HCT116 (cell line): ENCODE results near the gene HEG1. TPM values are rescaled to one million over a fixed set of nuclear protein-coding genes. Genes with fewer than 3 reads are reported as not detected.

Experiments
- ATAC-seq: fragments of 200-7000 bp; cut with Tn5 transposase; 2 replicates; pipeline ENCODE4 v1.9.1; 2020; ENCODE audit warnings: mild to moderate bottlenecking, moderate library complexity
- BruUV-seq: library from RNA; stranded (reverse); fragments of 400-500 nt; replicated peaks from 2 replicates; lab custom pipeline; 2021; lab: Mats Ljungman, UMichigan
- CTCF ChIA-PET: fragments of 300-600 bp; sonication (Branson Sonifier 250); formaldehyde crosslinking; loops from one replicate; lab custom pipeline; 2021; ENCODE audit warnings: antibody characterized with exemption; lab: Charles Lee
- POLR2A ChIA-PET: fragments of 300-600, 350-600 bp; sonication (Branson Sonifier 250); formaldehyde crosslinking; loops from one replicate; lab custom pipeline; 2021; ENCODE audit warnings: antibody characterized with exemption; lab: Charles Lee
- RAD21 ChIA-PET, 2 experiments: fragments of 300-600 bp; sonication (Branson Sonifier 250); formaldehyde crosslinking; loops; one replicate each; lab custom pipeline; 2023; ENCODE audit warnings: low total read pairs in 2 of 2; ENCODE audit not compliant: uncharacterized antibody in 2 of 2, unreplicated experiment in 2 of 2, low non-redundant PET in 1 of 2; lab: Charles Lee
- DNase-seq: peaks from one replicate; pipeline ENCODE4 v3.0.0-alpha.2; 2010; ENCODE audit warnings: low read depth, low spot score
- H2AFZ ChIP-seq: fragments of 200-600 bp; shearing (Covaris generic), sonication (generic); 2 replicates; pipeline ENCODE4 v1.6.1; 2017; ENCODE audit warnings: low read depth, mixed run types, mixed read lengths, antibody characterized with exemption, low read length; ENCODE audit not compliant: poor library complexity, severe bottlenecking
- H3K27ac ChIP-seq: 2 replicates; pipeline ENCODE4 v1.5.1; 2012; ENCODE audit warnings: low read depth, low read length
- H3K27me3 ChIP-seq: fragments of 200-600 bp; sonication (generic); 2 replicates; pipeline ENCODE4 v1.6.1; 2016; ENCODE audit warnings: mixed run types, low read length, mixed read lengths; ENCODE audit not compliant: insufficient read depth
- H3K36me3 ChIP-seq, 2 experiments: fragments of 200-500 bp in 1 of 2; fragments of 200-600 bp in 1 of 2; sonication (Bioruptor generic) in 1 of 2; sonication (generic) in 1 of 2; 2 replicates each; pipeline versions ENCODE4 v1.5.1 to v1.6.1; 2014 to 2016; ENCODE audit warnings: low read length in 2 of 2, inconsistent platforms in 1 of 2, mixed read lengths in 1 of 2, mixed run types in 1 of 2; ENCODE audit not compliant: insufficient read depth in 2 of 2, control insufficient read depth in 1 of 2
- H3K4me1 ChIP-seq, 2 experiments: fragments of 200-600 bp in 1 of 2; sonication (generic) in 1 of 2; 2 replicates each; pipeline versions ENCODE4 v1.5.1 to v1.6.1; 2012 to 2017; ENCODE audit warnings: low read length in 2 of 2, inconsistent platforms in 1 of 2, mild to moderate bottlenecking in 1 of 2, mixed read lengths in 1 of 2, mixed run types in 1 of 2, moderate library complexity in 1 of 2; ENCODE audit not compliant: insufficient read depth in 2 of 2, control insufficient read depth in 1 of 2
- H3K4me2 ChIP-seq: fragments of 200-600 bp; sonication (generic); 2 replicates; pipeline ENCODE4 v1.6.1; 2017; ENCODE audit warnings: mixed run types, low read length, mixed read lengths
- H3K4me3 ChIP-seq, 2 experiments: fragments of 200-600 bp in 1 of 2; sonication (generic) in 1 of 2; replicated peaks in 1 of 2; 2 replicates each; pipeline ENCODE4 v1.5.1; 2011 to 2016; ENCODE audit warnings: low read length in 2 of 2, control low read depth in 1 of 2, low read depth in 1 of 2, mild to moderate bottlenecking in 1 of 2, mixed read lengths in 1 of 2, mixed run types in 1 of 2
- H3K79me2 ChIP-seq: fragments of 200-600 bp; sonication (generic); 2 replicates; pipeline ENCODE4 v1.6.1; 2017; ENCODE audit warnings: mild to moderate bottlenecking, mixed run types, low read length, moderate library complexity, mixed read lengths; ENCODE audit not compliant: insufficient read depth
- H3K9ac ChIP-seq: fragments of 200-600 bp; sonication (generic); 2 replicates; pipeline ENCODE4 v1.6.1; 2016; ENCODE audit warnings: low read length, mixed read lengths
- H3K9me2 ChIP-seq: fragments of 200-600 bp; sonication (generic), shearing (Covaris generic); 2 replicates; pipeline ENCODE4 v1.6.1; 2017; ENCODE audit warnings: mixed run types, mild to moderate bottlenecking, moderate library complexity; ENCODE audit not compliant: insufficient read depth
- H3K9me3 ChIP-seq, 2 experiments: fragments of 200-500 bp in 1 of 2; fragments of 200-600 bp in 1 of 2; sonication (Bioruptor generic) in 1 of 2; sonication (generic) in 1 of 2; 2 replicates each; pipeline ENCODE4 v1.6.1; 2014 to 2017; ENCODE audit warnings: low read length in 2 of 2, mixed read lengths in 2 of 2, inconsistent platforms in 1 of 2, low read depth in 1 of 2, mild to moderate bottlenecking in 1 of 2, mixed run types in 1 of 2, moderate library complexity in 1 of 2; ENCODE audit not compliant: control insufficient read depth in 1 of 2, insufficient read depth in 1 of 2
- H4K20me1 ChIP-seq: fragments of 200-600 bp; sonication (generic), shearing (Covaris generic); 2 replicates; pipeline ENCODE4 v1.6.1; 2017; ENCODE audit warnings: mixed run types, mild to moderate bottlenecking, moderate library complexity; ENCODE audit not compliant: insufficient read depth
- CBX3 ChIP-seq: IDR thresholded peaks from 2 replicates; pipeline ENCODE4 v1.6.1; 2012; ENCODE audit warnings: low read depth
- CEBPB ChIP-seq: IDR thresholded peaks from 2 replicates; pipeline ENCODE4 v1.6.1; 2012; ENCODE audit warnings: low read depth
- EZH2 ChIP-seq: fragments of 200-600 bp; sonication (generic); IDR thresholded peaks from 2 replicates; pipeline ENCODE4 v1.6.1; 2017; ENCODE audit warnings: antibody characterized with exemption, mixed run types
- EZH2phosphoT487 ChIP-seq: fragments of 200-600 bp; IDR thresholded peaks from 2 replicates; pipeline ENCODE4 v1.6.1; 2018; ENCODE audit warnings: antibody characterized with exemption, borderline replicate concordance
- FOSL1 ChIP-seq: IDR thresholded peaks from 2 replicates; pipeline ENCODE4 v1.6.1; 2012; ENCODE audit warnings: low read depth
- JUND ChIP-seq: IDR thresholded peaks from 2 replicates; pipeline ENCODE4 v1.6.1; 2012
- POLR2AphosphoS5 ChIP-seq: IDR thresholded peaks from 2 replicates; pipeline ENCODE4 v1.6.1; 2011; ENCODE audit warnings: mild to moderate bottlenecking, low read depth, low read length, moderate library complexity
- REST ChIP-seq: IDR thresholded peaks from 2 replicates; pipeline ENCODE4 v1.6.1; 2012; ENCODE audit warnings: low read depth
- TCF7L2 ChIP-seq: IDR thresholded peaks from 2 replicates; pipeline ENCODE4 v1.7.0; 2011; ENCODE audit warnings: borderline replicate concordance, inconsistent platforms; ENCODE audit not compliant: insufficient read depth, insufficient read length; ENCODE audit errors: extremely low read depth
- ZBTB33 ChIP-seq: IDR thresholded peaks from 2 replicates; pipeline ENCODE4 v1.6.1; 2011; ENCODE audit warnings: mild to moderate bottlenecking, low read length, moderate library complexity; ENCODE audit not compliant: insufficient replicate concordance; ENCODE audit errors: extremely low read depth
- ZFX ChIP-seq: fragments of 450-650 bp; IDR thresholded peaks from 2 replicates; pipeline ENCODE4 v1.6.1; 2017
- ZNF274 ChIP-seq: fragments of 200-500 bp; sonication (Bioruptor generic); IDR thresholded peaks from 2 replicates; pipeline ENCODE4 v1.6.1; 2014; ENCODE audit warnings: mild to moderate bottlenecking, low read depth, low read length, inconsistent platforms
- intact Hi-C: fragments of 100-400 bp; cut with micrococcal nuclease; formaldehyde crosslinking; loops from 2 replicates; pipeline ENCODE4 v1.10.0; 2022
- total RNA-seq: library from RNA; stranded (reverse); gene quantifications from one replicate; pipeline ENCODE4 v1.2.1, GENCODE V29; 2021; ENCODE audit not compliant: unreplicated experiment

The HEG1 gene
- total RNA-seq, 1 experiment from 2014 or later: 2.6 TPM

GRCh38 chr3:125104639-125105038 lies 48.8 kb upstream of the HEG1 start:
- ChIA-PET CTCF (no interaction called here), POLR2A (no interaction called here), RAD21 (no interaction called here)
- no TSS peak for BruUV-seq
- H3K27ac ChIP-seq: no peak overlapping the region
- no peaks in the 10 kb centered on the region for H3K27me3 ChIP-seq
- no peak for DNase-seq
- intact Hi-C loops: no loop called here
- no peak overlapping the region for H3K4me2 ChIP-seq
- no peaks in the 10 kb centered on the region for H3K9me3 ChIP-seq
- ATAC-seq: no peak
- 0 out of 4 replicates have a peak, but pooled peaks cover 0 to 6% of the 10 kb centered on the region in 2 experiments for H3K36me3 ChIP-seq
- no peaks in the 10 kb centered on the region for H3K79me2 ChIP-seq
- H3K4me1 ChIP-seq: peaks cover 0 to 4% of the 10 kb centered on the region in 2 experiments; a peak in 1 of 4 replicates
- H2AFZ ChIP-seq: no peak overlapping the region
- no peaks in the 10 kb centered on the region for H4K20me1 ChIP-seq
- TF ChIP-seq EZH2 (no peak), CEBPB (no peak), ZFX (no peak), CBX3 (no peak), EZH2phosphoT487 (no peak), ZNF274 (no peak), POLR2AphosphoS5 (no peak), ZBTB33 (no peak), JUND (no peak), TCF7L2 (no peak), FOSL1 (no peak), REST (no peak)
- H3K9ac ChIP-seq: no peak overlapping the region
- H3K9me2 ChIP-seq: no peaks in the 10 kb centered on the region
- H3K4me3 ChIP-seq: no peak overlapping the region
